ENCODE data around the gene SETBP1.

The SETBP1 gene

DNA sequence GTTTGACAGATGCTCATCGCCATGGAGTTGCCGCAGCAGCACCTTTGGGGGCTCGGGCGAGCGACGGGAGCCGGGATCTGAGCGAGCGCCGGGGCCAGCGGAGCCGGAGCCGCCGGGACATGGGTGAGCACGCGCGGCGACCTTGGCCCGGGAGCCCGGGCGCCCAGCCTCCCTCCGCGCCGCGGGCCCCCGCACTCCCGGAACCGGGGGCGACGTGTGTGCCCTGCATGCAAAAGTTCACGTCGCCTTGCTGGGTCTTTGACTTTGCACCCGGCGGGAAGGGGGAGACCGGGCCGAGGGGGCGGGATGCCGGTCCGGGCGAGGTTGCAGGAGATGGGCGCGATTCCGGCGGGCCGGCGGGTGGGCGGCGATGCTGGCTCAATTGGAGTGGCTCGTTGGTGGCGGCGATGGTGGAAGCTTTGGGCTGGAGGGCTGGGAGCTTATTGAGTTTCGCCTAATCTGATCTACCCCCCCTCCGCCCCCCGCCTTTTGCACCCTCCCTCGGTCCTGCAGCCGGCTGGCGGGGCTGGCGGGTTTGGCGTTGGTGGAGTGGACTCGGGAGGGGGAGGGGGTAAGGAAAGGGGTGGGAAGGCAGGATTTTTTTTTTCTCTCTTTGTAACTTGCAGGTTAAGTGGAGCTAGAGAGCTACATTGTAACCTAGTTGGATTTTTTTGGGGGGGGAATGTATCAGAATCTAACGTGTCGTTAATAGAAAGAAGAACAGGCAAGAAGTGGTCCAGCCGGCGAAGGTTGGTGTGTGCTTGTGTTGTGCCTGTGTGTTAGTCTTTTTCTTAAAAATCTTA lies at the start of gene SETBP1:
SETBP1 (plus strand) TSS at position 616 of the 803 bp plus-strand sequence. CDS start 20,459 bp downstream, outside the sequence.
- in situ Hi-C loops (cut with MboI; ENCODE audit: low sequenced_read_pairs) = no loop called here

DNA sequence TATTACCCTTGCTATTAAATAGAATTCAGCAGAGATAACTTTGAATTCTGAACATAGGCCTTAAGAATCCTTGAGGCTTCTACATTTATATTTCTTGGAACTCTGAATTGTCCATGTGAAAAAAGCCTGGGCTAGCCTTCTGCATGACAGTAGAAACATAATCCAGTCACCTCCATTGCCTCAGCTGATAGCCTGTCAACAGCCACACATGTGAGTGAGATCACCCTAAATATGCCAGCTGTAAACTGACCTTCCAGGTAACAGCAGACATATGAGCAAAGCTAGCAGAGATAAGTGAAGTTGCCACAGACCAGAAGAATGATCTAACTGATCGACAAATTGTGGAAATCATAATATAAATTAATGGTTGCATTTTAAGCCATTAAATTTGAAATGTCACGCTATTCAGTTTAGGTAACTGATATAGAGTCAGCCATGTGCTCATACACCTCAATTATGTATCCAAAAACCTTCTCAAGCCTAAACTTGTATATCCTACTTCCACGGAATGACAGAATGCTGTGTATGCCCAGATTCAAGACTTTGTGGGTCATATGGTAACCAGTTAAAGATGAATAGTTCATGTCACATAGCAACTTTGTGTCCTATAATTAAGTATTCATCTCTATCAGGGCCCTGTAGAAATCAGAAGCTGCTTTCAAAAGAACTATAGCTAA lies 48.1 kb upstream of the SETBP1 start:
- in situ Hi-C loops (cut with MboI; ENCODE audit: low sequenced_read_pairs) = no loop called here

DNA sequence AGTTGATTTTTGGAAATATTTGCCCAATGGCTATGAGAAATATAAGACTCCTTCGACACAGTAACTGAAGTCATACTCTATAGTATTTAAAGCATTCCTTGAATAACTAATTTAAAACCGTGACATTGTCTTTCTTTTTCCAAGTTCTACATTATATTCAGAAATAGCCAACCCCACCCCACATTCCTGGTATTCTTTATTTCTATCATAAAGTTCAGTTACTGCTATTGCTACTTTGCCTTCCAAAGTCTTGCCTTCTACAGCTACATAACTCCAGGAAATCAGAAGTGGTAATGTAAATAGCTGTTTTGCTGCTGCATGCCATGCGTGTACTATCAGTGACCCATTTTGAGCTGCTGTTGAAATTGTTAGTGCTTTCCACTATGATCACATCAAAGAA lies 45.1 kb upstream of the SETBP1 start:
- in situ Hi-C loops (cut with MboI; ENCODE audit: low sequenced_read_pairs) = no loop called here

DNA sequence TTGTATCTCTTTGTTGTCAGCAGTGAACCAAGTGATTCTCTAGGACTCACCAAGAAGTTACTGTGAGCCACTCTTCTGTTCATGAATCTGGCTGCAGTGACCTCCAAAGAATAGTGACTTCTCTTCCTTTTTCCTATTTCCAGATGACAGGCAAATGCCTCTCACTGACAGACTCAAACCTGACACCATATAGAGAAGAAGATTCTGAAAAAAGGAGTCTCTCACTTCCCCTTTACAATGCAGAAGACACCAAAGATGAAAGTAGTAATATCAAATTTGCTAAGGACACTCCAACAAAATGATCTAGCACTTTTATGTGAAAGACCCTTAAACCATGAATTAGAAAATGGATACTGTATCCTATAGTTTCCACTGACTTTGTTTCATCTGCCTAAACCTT lies 44.4 kb upstream of the SETBP1 start:
- in situ Hi-C loops (cut with MboI; ENCODE audit: low sequenced_read_pairs) = no loop called here

DNA sequence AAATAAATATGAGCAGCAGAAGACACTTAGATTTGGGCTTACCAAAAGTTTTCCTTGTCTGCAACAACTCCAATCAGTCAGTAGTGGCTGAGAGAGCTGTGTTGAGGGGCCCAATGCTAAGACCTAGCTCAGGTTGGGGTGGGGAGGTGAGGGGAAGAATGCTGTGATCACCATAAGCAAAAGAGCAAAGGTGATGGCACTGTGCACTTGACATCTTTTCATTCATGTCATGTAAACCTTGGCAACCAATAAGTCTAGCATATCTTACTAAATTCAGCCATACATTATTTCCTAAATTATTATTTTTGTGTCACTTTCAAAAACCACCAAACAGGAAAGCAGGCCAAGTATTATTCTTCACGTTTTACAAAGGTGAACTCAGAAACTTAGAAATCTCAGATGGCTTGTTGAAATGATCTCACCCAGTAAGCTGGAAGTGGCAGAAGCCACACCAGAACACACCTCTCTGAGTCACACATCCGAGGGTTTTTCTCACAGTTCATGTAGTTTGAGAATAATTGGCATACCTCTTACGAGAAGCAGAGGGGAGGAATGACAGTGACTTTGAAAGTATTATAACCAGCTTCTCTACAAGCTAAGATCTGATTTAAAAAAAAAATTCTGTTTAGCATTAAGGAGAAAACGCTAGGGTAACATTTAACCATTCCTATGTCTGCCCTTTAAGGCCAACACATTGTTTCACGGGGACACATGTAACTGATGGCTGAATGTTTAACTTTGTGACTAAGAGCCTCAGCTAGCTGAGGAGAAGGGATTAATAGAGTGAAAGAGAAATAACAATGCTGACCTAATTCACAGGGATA lies 43.3 kb upstream of the SETBP1 start:
- in situ Hi-C loops (cut with MboI; ENCODE audit: low sequenced_read_pairs) = no loop called here

DNA sequence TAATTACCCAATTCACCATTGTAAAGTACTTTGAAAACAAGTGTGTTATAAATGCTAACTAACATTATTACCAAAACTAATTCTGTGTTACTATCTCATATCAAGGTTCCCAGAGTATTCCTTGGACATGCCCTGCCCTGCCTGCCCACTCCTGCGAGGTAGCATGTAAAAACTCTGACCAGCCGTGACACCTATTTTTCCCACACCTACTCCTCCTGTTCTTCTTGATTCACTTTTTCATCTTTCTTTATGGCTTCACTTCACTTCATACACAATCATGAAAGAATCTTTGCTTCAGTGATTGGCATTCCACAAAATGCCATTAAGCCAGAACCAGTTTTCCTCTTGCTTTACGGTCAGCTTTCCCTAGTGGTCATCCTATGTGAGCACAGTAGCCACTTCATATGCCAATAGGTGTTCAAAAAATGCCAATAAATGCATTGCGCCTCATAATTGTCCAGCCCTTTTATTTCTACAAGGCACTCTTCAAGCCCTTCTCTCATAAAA lies 42.6 kb upstream of the SETBP1 start:
- in situ Hi-C loops (cut with MboI; ENCODE audit: low sequenced_read_pairs) = no loop called here

DNA sequence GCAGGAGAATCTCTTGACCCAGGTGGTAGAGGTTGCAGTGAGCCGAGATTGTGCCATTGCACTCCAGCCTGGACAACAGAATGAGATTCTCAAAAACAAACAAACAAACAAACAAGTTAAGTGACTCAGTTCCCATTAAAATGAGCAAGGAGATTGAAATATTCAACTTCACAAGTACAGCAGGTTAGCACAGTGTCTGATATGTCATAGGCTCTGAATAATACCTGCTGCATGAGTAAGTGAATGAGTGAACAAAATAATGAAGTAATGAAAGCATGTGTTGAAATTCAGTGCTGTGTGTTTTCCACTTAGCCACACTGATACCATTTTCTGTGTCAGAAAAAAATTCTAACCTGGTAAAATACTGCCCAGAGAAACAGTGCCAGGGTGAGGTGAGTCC lies 41.9 kb upstream of the SETBP1 start:
- in situ Hi-C loops (cut with MboI; ENCODE audit: low sequenced_read_pairs) = no loop called here

DNA sequence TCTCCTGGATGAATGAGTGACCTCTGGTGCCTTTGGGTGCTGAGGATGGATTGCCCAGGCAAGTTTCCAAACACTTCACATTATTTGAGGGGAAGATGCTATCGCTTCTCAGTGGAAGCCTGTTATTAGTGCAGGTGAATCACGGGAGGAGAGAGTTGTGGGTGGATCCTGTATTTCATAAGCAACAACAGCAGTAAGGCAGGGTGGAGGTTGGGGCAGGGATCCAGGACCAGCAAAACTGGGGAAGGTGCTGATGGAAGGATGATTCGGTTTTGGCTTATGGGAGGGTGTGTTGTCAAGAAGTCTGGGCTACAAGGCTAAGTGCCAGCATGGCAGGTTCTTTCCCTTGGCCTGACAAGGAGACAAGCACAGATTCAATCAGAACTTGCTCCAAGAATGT lies 37.7 kb upstream of the SETBP1 start:
- in situ Hi-C loops (cut with MboI; ENCODE audit: low sequenced_read_pairs) = no loop called here

DNA sequence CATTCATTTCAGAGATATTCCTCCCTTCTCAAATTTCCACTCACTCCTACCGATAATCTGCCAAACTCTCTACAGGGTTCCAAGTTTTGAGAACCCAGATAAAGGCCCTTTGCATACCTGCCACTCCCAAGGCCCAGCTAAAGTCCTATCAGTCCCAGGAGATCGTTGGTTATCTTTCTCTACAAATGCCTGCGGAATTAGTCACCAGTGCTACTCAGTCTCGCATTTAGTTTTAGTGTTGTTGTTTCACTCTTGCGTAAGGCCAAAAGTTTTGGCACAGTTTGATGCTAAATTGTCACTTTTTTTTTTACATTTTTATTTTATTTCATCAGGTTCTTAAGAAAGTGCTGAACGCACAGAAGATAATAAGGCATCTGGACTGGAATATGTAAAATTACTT lies 29.2 kb upstream of the SETBP1 start:
- in situ Hi-C loops (cut with MboI; ENCODE audit: low sequenced_read_pairs) = no loop called here

DNA sequence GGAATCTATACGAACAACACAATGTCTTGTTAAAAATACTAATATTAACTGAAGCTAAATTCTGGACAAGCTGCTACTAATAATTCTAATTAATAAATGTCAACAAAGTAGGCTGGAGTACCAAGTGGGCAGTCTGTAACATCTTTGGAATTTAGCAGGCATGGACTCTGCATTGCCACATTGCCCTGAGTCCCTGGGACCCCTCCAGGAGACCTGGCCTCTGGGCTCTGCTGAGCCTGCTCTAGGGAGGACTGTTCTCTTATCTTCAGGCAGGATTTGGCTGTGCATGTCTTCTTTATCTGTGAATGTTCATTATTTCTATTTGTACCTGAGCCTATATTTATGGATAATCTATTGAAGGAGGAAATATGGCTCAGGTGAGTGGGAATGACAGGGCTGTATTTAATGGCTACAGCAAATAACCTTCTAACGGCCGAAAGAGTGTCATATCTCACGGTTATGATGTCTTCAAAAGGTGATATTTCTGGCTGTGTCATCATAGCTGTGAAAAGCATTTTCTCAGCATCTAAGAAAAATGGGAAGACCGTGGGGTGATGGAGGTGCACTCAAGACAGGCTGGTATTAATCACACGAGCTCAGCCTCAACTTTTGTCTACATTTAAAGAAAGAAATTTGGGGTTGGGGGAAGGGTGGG lies 28.6 kb upstream of the SETBP1 start:
- in situ Hi-C loops (cut with MboI; ENCODE audit: low sequenced_read_pairs) = no loop called here

DNA sequence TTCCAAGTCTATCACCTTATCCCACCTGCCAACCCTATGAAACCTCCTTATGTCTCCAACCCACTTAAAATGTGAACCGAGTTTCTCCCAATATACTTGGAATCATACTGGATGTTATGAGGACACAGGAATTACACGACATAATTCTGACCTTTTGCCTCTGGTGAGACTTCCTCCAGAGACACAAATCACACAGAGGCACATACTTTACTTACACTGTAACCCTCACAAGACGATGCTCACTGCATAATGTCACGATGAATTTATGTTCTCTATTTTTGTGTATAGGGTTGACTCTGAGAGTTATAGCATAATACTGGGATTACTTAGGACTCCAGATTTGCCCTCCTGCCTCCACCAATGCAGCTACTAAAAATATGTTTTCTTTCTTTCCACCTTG lies 28.0 kb upstream of the SETBP1 start:
- in situ Hi-C loops (cut with MboI; ENCODE audit: low sequenced_read_pairs) = no loop called here

DNA sequence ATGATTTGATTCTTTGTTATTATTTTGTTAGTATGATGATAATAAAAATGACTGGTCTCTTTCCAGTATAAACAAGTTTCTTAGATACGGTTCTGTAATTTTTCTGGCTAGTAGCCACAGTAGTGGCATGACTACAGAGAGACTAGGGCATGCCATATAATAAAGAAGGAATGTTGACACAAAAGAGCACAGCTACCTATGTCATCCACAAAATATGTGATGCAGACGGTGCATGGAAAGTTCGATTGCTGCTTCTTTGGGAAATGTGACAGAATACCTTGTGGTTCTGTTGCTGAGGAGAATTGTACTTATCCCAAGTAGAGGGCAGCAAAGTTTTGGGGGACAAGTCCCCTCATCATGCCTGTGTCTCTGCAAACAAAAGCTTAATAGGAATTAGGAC lies 26.1 kb upstream of the SETBP1 start:
- in situ Hi-C loops (cut with MboI; ENCODE audit: low sequenced_read_pairs) = no loop called here

DNA sequence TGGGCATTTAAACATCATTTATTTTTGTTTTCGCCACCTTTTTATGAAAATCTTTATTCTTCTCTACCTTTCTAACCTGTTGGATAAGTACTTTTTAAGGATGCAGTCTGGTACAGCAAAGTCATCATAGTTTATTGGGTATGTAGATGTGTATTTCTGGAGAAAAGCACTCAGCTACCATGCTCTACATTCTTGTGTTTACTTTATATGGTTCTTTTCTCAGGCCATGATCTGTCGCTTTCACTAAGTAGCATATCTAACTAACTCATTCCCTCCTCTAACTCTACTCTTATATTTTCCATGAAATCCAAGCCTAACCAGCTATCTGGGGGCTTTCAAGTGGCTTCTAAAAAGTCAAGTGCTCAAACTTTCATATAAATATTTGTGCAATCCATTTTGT lies 25.3 kb upstream of the SETBP1 start:
- in situ Hi-C loops (cut with MboI; ENCODE audit: low sequenced_read_pairs) = no loop called here

DNA sequence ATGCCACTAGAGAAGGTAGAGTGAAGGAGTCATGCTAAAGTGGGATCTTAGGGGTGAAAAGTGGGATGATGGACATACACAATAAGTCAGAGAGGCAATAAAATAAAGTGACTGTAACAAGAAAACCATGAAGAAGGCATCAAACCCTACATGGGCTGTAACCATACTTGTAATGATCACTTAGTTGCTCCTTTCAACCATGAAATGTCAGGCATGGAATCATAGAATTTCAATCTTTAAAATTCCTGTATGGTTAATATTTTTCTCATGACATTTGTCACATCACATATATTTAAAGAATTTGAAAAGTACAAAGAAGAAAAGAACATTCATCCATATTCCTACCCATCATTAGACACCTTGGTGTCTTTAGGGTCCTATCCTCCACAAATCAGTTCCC lies 20.9 kb upstream of the SETBP1 start:
- in situ Hi-C loops (cut with MboI; ENCODE audit: low sequenced_read_pairs) = no loop called here

DNA sequence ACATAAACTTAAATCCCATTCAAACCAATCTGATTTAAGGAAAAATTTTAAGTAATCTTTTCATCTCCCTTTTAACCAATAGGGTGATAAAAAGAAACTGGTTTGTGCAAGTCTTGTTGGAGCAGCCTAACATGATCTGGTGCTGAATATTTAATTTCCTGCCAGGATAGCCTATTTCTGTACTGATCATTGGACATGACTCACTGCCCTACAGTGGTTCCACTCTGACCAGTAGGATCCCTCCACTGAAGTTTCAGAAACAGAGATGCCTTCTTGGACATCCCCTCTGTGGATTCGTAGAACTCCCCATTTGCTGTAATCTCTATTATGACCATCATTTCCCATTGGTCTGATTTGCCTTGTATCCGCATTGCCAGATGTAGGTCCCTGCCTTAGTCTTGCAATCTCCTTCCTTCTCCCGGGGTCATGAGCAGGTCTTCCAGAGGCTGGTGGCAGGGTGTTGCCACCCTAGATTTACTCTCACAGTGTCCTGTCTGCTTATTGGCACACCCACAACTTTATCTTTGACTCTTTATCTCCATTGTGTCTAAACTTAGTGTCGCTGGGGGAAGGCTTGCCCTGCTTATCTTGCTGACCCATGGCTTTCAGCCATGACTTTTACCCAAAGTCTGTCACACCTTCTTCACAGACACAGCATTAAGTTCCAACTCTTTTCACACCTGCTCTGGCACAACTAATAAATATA lies 12.3 kb upstream of the SETBP1 start:
- in situ Hi-C loops (cut with MboI; ENCODE audit: low sequenced_read_pairs) = no loop called here

DNA sequence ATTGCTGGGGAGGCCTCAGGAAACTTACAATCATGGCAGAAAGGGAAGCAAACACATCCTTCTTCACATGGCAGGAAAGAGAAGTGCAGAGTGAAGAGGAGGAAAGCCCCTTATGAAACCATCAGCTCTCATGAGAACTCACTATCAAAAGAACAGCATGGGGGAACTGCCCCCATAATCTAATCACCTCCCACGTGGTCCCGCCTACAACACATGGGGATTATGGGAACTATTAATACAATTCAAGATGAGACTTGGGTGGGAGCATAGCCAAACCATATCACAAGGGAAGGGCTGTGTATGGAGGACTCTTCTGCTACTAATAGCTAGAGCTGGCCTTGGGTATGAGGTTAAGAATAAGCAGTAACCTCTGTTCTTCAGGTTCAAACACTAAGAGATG lies 8.8 kb upstream of the SETBP1 start:
- in situ Hi-C loops (cut with MboI; ENCODE audit: low sequenced_read_pairs) = no loop called here

DNA sequence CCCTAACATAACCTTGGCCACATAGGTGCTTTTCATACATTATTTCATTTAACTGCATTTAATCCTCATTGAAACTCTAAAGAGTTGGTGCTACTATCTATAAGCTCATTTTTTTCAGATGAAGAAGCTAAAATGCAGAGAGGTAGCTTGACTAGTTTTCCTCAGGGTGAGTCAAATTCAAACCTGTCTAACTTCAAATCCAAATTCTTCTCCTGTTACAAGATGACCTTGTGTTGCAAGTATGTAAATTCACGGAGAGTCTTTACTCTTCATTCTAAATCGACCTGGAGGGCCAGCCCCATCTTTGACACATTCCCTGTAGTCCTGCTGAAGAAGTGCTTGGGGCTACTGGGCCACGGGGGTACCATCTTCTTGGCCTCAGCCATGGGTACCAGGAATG lies 8.2 kb upstream of the SETBP1 start:
- in situ Hi-C loops (cut with MboI; ENCODE audit: low sequenced_read_pairs) = no loop called here

DNA sequence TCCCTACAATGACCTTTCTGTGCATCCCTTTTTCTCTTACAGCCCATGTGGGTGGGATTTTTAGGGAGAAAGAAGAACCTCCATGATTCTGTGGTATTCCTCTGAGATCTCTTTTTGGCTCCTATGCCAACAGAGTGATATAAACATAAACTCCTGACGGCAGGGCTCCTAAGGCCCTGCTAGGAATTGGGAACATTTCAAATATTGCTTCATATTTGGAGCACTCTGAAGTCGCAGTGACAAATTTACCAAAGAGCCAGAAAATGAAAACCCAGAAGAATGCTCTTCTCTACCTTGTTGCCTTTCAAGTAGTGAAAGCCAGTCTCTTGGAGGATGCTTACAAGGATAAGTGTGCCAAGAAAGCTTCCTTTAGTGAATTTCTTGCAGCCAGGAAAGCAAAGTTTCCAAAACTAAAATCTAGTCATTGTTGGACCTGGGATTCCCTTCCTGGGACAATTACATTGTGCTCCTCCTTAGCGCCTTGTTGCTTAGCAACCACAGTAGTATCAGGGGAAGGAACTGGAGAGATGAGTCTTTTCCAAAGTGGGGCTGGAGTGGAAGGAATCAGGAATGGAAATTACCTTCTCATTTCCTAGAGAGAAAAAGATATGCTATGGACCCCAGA lies 7.3 kb upstream of the SETBP1 start:
- in situ Hi-C loops (cut with MboI; ENCODE audit: low sequenced_read_pairs) = no loop called here

DNA sequence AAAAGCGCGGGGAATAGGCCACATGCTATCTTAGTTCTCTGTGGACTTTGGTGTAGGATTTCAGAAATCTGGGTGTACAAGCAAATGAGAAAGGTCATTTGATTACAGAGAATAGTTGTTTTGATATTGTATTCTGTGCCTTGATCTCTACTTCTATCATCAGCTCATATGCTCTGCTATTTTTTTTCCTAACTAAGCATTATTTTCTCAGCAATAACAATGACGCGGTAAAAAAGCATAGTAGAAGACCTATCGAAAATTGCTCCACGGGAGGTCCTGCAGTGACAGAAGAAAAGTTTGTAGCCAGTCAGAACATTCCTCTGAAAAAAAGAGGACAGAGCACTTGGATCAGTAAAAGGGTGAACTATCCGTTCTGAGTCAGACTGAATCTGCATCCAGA lies 2.8 kb upstream of the SETBP1 start:
- in situ Hi-C loops (cut with MboI; ENCODE audit: low sequenced_read_pairs) = no loop called here

DNA sequence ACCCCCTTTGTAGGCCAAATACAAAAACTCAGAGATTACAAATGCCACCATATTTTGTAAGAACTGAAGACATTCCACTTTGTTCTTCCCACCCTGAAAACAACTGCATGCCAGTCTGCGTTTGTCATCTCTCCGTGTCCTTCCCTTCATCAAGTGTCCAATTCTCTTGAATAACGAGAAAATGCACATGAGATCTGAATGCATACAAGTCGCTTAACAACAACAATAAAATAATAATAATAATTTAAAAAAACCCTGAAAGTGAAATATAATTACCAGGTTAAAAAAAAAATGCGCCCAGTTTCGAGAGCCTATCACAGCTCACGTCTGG lies 2.0 kb upstream of the SETBP1 start:
- in situ Hi-C loops (cut with MboI; ENCODE audit: low sequenced_read_pairs) = no loop called here
